Ovary (tissue), 3 donors: Measurements from ENCODE around the gene MTUS2.

Experiments
- CTCF ChIP-seq, 3 donors: fragments of 450-650 bp in 2 of 3; fragments of 200-600 bp in 1 of 3; IDR thresholded peaks; one replicate each; pipeline versions ENCODE4 v1.5.1 to v1.8.0; 2016 to 2022; ENCODE audit warnings: antibody characterized with exemption in 3 of 3, mild to moderate bottlenecking in 1 of 3
- EP300 ChIP-seq: sonication (generic); formaldehyde crosslinking; IDR thresholded peaks from one replicate; pipeline ENCODE4 v1.6.1; 2017; ENCODE audit warnings: antibody characterized with exemption
- POLR2A ChIP-seq: fragments of 450-650 bp; IDR thresholded peaks from one replicate; pipeline ENCODE4 v1.6.1; 2017; ENCODE audit warnings: antibody characterized with exemption, mild to moderate bottlenecking, moderate library complexity
- donor health status: DM: no; HTN: no; CAD: no.

- TF ChIP-seq CTCF (IDR thresholded peaks at IDR 0.05) = no peak
- no peak for TF ChIP-seq EP300
- no peak for TF ChIP-seq POLR2A
Measured at GRCh38 chr13:29386246-29386645, 566.1 kb downstream of the MTUS2 start.
